Subcutaneous adipose tissue (tissue), 4 donors: ENCODE data around the gene MARS1. TPM values are rescaled to one million over a fixed set of nuclear protein-coding genes. Genes with fewer than 3 reads are reported as not detected.

Experiments
- CTCF ChIP-seq: fragments of 450-650 bp; IDR thresholded peaks from one replicate; pipeline ENCODE4 v1.5.1; 2016; ENCODE audit warnings: low read depth, mild to moderate bottlenecking, control low read depth, antibody characterized with exemption, moderate library complexity
- total RNA-seq, 4 donors: library from RNA; depleted of rRNA; stranded (reverse); fragments of >200 nt; gene quantifications; one replicate each; pipeline ENCODE4 v1.1.0, GENCODE V29; 2016

The MARS1 gene
- total RNA-seq, 4 donors from 2014 or later, result 43.4 to 86.9 (median 47.5) TPM

GRCh38 chr12:57465030-57465746 lies 22.7 kb upstream of the MARS1 start:
- TF ChIP-seq CTCF, result no peak

DNA sequence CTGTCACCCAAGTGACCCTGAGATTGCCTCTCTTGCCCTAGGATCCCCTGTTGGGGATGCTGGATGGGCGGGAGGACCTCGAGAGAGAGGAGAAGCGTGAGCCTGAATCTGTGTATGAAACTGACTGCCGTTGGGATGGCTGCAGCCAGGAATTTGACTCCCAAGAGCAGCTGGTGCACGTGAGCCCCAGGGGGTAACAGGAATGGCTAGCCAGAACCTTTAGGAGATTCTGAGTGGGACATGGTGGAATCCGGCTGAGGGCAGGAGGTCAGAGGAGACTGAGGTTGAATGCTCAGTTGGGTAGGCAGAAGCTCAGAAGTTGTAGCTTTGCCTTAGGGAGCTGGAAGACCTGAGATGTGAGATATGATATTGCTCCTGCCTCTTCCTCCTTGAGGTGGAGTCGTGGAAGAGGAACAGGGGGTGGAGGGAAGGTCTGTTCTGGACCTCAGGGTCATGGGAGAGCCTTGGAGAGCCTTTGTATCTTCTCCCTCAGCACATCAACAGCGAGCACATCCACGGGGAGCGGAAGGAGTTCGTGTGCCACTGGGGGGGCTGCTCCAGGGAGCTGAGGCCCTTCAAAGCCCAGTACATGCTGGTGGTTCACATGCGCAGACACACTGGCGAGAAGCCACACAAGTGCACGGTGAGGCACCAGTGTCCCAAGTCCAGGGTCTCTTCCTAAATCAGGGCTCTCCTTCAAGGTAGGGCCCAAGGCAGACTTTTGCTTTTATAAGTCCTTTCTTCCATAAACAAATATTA lies 21.9 kb upstream of the MARS1 start:
- TF ChIP-seq CTCF, result no peak

DNA sequence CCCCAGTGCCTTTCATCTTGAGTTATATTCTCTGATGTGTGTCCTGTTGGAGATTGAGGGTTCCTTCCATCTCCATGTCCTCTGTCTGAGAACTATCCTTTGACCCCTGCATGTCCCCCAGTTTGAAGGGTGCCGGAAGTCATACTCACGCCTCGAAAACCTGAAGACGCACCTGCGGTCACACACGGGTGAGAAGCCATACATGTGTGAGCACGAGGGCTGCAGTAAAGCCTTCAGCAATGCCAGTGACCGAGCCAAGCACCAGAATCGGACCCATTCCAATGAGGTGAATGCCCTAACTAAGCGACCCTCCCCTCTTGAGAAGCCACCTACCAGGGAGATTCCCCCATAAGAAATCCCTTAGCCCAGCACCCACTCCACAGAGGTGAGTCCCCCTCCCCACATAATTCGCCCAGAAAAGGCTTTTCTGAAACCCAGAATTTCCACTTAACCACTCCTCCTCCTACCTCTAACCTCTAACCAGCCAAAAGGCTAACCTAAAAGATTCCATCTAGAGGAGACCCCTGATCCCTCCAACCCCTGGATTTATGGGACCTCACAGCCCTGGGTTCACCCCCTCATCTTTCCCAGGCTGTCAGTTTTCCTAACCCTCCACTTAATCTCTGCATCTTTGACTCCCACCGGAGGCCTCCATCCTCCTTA lies 20.5 kb upstream of the MARS1 start:
- no peak for TF ChIP-seq CTCF

- no peak for TF ChIP-seq CTCF
These were observed 20.0 kb upstream of the MARS1 start for GRCh38 chr12:57467915-57468314.

DNA sequence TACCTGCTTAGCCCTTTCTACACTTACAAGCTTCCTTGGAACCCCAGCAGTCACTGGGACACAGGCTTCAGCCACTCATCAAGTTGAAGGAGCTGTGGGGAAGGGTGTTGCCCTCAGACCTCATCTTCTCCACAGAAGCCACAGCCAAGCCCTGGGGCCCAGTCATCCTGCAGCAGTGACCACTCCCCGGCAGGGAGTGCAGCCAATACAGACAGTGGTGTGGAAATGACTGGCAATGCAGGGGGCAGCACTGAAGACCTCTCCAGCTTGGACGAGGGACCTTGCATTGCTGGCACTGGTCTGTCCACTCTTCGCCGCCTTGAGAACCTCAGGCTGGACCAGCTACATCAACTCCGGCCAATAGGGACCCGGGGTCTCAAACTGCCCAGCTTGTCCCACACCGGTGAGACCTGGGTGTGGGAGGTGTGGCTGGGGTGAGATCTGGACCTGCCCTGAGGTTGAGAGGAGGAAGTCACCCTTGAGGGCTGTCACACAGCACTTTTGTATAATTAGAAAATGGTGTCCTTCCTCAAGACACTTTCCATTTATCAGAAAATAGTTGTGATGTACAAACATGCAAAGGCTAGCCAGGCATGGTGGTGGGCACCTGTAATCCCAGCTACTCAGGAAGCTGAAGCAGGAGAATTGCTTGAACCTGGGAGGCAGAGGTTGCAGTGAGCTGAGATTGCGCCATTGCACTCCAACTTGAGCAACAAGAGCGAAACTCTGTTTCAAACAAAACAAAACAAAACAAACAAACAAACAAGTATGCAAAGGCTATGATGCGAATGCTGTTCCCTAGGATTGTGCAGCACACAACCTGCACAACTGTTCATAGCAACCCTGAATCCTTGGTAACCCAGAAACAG lies 18.3 kb upstream of the MARS1 start:
- TF ChIP-seq CTCF, result no peak

DNA sequence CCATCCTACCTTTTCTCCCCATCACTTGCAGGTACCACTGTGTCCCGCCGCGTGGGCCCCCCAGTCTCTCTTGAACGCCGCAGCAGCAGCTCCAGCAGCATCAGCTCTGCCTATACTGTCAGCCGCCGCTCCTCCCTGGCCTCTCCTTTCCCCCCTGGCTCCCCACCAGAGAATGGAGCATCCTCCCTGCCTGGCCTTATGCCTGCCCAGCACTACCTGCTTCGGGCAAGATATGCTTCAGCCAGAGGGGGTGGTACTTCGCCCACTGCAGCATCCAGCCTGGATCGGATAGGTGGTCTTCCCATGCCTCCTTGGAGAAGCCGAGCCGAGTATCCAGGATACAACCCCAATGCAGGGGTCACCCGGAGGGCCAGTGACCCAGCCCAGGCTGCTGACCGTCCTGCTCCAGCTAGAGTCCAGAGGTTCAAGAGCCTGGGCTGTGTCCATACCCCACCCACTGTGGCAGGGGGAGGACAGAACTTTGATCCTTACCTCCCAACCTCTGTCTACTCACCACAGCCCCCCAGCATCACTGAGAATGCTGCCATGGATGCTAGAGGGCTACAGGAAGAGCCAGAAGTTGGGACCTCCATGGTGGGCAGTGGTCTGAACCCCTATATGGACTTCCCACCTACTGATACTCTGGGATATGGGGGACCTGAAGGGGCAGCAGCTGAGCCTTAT lies 17.4 kb upstream of the MARS1 start:
- TF ChIP-seq CTCF, result no peak
